ENCODE data around the gene KCNQ1.

Gene KCNQ1

DNA sequence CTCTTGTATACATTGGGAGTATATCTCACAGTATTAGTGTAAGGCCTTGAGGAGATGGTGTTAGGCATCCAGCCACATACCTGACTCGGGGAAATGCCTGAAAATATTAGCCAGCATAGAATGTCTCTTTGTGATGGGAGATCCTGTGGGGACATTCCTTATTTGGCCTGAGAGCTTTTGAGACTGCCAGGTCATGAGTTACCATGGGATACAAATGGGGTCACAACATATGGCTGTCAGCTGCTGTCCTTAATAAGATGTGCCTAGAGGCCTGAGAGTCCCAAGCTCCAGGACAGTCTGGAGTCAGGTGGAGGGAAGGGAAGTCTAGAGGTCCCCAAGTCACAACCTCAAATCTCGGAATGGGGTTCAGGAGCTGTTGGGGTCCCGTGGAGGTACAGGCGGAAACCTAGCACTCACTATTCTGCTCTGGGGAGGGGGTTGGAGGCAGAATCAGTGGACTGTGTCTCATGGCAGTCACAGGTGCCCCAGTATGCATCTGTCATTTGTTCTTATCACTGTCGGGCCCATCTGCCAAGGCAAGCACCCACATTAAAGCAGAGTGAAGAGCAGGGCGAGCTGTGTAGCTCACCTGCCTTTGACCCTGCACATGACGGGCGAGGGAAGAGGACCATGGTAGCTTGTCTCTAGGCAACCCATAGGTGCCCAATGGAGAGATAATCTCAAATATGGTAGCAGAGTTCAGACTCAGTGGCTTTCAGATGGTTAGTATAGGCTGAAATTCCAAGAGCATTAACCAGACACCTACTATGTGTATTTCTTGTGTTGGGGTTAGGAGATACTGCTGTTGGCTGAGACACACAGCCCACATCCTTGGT, 225.0 kb downstream of the KCNQ1 start:
- TF ChIP-seq, protein P1, sequence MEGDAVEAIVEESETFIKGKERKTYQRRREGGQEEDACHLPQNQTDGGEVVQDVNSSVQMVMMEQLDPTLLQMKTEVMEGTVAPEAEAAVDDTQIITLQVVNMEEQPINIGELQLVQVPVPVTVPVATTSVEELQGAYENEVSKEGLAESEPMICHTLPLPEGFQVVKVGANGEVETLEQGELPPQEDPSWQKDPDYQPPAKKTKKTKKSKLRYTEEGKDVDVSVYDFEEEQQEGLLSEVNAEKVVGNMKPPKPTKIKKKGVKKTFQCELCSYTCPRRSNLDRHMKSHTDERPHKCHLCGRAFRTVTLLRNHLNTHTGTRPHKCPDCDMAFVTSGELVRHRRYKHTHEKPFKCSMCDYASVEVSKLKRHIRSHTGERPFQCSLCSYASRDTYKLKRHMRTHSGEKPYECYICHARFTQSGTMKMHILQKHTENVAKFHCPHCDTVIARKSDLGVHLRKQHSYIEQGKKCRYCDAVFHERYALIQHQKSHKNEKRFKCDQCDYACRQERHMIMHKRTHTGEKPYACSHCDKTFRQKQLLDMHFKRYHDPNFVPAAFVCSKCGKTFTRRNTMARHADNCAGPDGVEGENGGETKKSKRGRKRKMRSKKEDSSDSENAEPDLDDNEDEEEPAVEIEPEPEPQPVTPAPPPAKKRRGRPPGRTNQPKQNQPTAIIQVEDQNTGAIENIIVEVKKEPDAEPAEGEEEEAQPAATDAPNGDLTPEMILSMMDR (conservative IDR thresholded peaks at IDR 0.05) = no peak
- H3K27ac ChIP-seq = no peak overlapping the region

DNA sequence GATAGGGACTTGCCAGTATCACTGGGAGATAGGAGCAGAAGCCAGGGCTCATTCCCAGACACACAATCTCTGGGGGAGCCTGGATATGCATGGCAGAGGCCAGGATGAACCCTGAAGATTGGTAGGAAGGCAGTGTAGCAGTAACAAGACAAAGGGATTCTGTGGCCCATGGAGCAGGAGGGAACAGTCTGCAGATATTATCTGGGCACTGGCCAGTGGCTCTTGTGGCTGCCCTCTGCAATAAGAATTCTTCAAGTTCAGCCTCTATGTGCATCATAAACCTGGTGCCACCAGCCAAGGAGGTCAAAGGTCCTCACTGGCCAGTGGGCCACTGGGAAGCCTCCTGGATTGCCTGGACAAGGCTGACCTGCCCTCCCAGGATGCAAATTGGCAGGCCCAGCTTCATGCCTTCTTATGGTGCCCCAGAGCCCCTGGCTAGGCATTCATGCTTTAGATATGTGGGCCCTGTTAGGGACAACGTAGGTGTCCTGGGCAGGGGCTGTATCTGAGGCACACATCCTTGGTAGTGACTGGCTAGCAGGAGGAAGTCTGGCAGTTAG, 225.8 kb downstream of the KCNQ1 start:
- TF ChIP-seq, protein P1 (conservative IDR thresholded peaks at IDR 0.05) = no peak
- no peak overlapping the region for H3K27ac ChIP-seq

DNA sequence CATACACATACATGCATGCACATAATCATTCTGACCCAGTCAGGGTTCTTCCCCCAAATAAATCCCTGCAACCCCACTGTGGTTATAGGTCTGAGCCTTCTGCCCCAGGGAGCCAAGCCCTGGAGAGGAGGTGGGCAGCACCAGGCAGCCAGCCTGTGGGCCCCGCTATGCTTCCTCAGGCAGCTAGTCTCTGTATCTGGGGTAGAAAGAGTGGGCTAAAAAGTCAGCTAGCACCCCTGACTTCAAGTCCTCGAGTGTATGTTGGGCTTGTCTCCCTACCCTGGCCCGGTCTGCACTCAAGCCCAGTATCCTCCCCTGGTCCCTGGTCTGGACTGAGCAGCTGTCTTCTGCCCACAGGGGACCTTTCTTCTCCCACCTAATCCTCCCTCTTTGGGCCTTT, 226.9 kb downstream of the KCNQ1 start:
- TF ChIP-seq, protein P1 (conservative IDR thresholded peaks at IDR 0.05) = no peak
- H3K27ac ChIP-seq = no peak overlapping the region

DNA sequence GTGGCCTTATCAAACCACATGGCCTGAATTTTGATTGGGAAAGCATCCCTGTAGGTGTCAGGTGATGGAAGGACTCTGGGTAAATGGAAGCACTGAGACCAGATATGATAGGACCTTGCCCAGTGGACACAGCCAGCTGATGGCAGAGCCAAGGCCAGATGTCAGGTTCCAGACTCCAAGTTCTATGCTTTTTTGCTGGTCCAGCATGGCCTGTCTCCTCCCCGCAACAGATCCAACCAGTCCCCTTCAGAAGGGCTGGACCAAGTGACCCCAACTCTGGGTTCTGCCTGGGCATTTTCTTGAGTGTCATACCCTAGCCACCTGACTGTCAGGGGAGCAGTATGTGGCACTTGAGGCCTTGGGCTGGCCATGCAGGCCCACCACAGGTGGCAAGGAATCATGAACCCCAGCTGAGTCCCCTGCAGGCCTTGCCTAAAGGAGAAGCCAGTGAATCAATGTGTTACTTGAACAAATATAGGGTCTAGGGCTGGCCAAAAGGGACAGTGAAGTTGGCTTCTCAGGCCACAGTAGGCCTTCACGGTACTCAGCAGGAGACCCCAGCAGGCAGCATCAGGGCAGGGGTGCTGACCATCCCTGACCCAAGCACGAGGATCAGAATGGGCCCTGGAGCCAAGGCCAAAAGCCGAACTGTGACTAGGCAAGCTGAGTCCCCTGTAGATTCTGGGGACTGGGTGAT, 227.9 kb downstream of the KCNQ1 start:
- TF ChIP-seq, protein P1 (conservative IDR thresholded peaks at IDR 0.05) = no peak
- H3K27ac ChIP-seq = no peak overlapping the region

DNA sequence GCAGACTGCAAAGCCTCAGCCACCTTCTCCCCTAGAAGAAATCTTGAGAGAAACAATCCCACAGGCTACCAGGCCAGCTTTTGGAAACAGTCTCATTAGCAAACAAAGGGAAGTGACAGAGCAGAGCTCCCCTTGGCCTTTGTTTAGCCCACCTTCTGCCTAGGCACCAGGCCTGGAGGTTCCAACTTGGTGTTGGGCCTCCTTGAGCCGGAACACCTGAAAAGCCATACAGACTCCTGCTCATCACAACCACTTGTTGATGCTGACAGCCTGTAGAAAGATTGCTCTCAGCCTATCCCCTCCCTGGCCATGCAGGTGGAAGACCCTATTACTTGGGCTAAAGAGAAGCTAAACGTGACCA, 228.4 kb downstream of the KCNQ1 start:
- TF ChIP-seq, protein P1 (conservative IDR thresholded peaks at IDR 0.05) = no peak
- H3K27ac ChIP-seq = no peak overlapping the region

DNA sequence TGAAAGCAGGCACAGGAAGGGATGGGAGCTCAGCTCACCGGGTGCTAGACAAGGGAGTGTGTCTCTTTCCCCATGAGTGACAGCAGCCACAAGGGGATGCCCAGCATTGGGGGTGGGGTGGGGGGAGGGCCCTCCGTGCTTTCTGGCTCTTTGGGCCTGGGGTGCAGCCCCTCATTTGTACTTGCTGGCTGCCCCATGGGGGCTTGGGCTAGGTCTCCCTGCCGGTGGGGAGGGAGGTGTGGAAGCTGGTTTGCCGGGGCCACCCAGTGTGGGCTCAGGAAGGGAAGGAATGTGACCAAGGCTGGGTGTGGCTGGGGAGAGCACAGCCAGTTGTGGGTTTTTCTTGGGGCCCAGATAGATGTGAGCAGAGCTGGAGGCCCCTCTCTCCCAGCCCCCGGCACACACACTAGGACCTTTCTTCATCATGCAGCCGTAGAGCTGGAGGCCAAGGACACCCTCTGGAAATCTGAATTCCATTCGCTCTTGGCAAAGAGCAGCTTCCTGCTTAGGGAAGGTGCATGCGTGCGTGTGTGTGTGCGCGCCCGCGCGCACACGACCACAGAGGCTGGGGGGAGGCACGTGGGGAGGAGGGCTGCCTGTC, 229.2 kb downstream of the KCNQ1 start:
- TF ChIP-seq, protein P1 (conservative IDR thresholded peaks at IDR 0.05) = no peak
- no peak overlapping the region for H3K27ac ChIP-seq

DNA sequence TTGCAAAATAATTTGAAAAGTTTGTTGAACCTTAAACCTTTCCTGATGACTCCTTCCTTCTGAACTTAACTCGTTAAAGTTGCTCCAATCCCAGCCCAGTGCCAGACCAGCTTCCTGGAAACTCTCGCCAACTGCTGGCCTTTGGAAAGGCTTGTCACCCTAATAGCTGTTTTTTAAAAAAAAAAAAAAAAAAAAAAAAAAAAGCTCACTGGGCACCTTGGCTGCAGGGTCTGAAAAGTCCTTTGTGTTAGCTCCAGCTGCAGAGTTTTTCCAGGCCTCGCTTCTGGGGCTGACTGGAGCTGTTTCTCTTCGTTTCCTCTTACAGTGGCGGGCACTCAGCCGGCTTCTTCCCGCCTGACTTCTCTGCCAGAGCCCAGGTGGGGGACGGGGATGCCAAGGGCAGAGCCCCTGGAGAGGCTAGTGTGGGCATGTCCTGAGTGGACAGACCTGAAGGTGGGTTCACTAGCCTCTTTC, 229.9 kb downstream of the KCNQ1 start:
- H3K27ac ChIP-seq = no peak overlapping the region
- TF ChIP-seq, protein P1 (conservative IDR thresholded peaks at IDR 0.05) = no peak

Measured in VCaP (cell line).